Muscle layer of colon (tissue), 2 donors: ENCODE results near the gene HIGD1A.
A peak's percentile ranks its signal among the peaks of the same experiment; 100 is the strongest.

Experiments used
- H3K27ac ChIP-seq: one replicate; pipeline ENCODE4 v1.7.0; 2013; ENCODE audit warnings: low read depth, mild to moderate bottlenecking, low read length, moderate library complexity
- H3K27me3 ChIP-seq, 2 donors: one replicate each; pipeline ENCODE4 v1.7.0; 2013; ENCODE audit warnings: low read length in 2 of 2, mild to moderate bottlenecking in 2 of 2; ENCODE audit not compliant: insufficient read depth in 2 of 2, control insufficient read depth in 1 of 2
- H3K36me3 ChIP-seq: one replicate; pipeline ENCODE4 v1.7.0; 2013; ENCODE audit warnings: mild to moderate bottlenecking, low read length; ENCODE audit not compliant: insufficient read depth
- H3K4me1 ChIP-seq: one replicate; pipeline ENCODE4 v1.7.0; 2013; ENCODE audit warnings: mild to moderate bottlenecking, low read length; ENCODE audit not compliant: insufficient read depth
- H3K4me3 ChIP-seq, 2 donors: one replicate each; pipeline ENCODE4 v1.7.0; 2013; ENCODE audit warnings: low read length in 2 of 2, low read depth in 1 of 2, mild to moderate bottlenecking in 1 of 2, moderate library complexity in 1 of 2
- H3K9ac ChIP-seq: one replicate; pipeline ENCODE4 v1.7.0; 2013; ENCODE audit warnings: low read length
- H3K9me3 ChIP-seq: one replicate; pipeline ENCODE4 v1.7.0; 2013; ENCODE audit warnings: mild to moderate bottlenecking, low read length
- donor health status: abdominal sarcoma.
- donor health status: Adenocarcinoma of cecum.

Gene HIGD1A

GRCh38 chr3:42807929-42808328 lies 3.6 kb upstream of the HIGD1A start:
- Histone ChIP-seq H3K27me3 (no peaks in the 10 kb centered on the region), H3K27ac (no peak overlapping the region), H3K36me3 (no peaks in the 10 kb centered on the region), H3K9ac (no peak overlapping the region), H3K9me3 (no peaks in the 10 kb centered on the region), H3K4me3 (no peak overlapping the region), H3K4me1 (peaks cover 10% of the 10 kb centered on the region)

- H3K4me3 ChIP-seq: peak overlapping the region in 1 of 2 donors; percentile 99
- H3K27me3 ChIP-seq: no peaks in the 10 kb centered on the region
- H3K9me3 ChIP-seq: no peaks in the 10 kb centered on the region
- peak overlapping the region; percentile 100 for H3K27ac ChIP-seq
- H3K4me1 ChIP-seq: peaks cover 36% of the 10 kb centered on the region
- no peaks in the 10 kb centered on the region for H3K36me3 ChIP-seq
- peak overlapping the region; percentile 52 for H3K9ac ChIP-seq
These were observed 991 bp upstream of the HIGD1A start for GRCh38 chr3:42805141-42805821.

- Histone ChIP-seq H3K27ac (peak overlapping the region; percentile 100), H3K4me1 (peaks cover 41% of the 10 kb centered on the region)
These were observed 492 bp upstream of the HIGD1A start for GRCh38 chr3:42804831-42805132.

GRCh38 chr3:42803414-42804105 lies 730 bp downstream of the HIGD1A start:
- Histone ChIP-seq H3K9ac (peak overlapping the region; percentile 99), H3K4me3 (peak overlapping the region; percentile 92 to 99), H3K4me1 (peaks cover 41% of the 10 kb centered on the region), H3K36me3 (no peaks in the 10 kb centered on the region), H3K27ac (peak overlapping the region; percentile 100), H3K9me3 (no peaks in the 10 kb centered on the region), H3K27me3 (no peaks in the 10 kb centered on the region)

More at GRCh38 chr3:42804831-42805132, 492 bp upstream of the HIGD1A start:
- peak overlapping the region; percentile 52 for H3K9ac ChIP-seq
- H3K9me3 ChIP-seq: no peaks in the 10 kb centered on the region
- no peaks in the 10 kb centered on the region for H3K36me3 ChIP-seq
- H3K27me3 ChIP-seq: no peaks in the 10 kb centered on the region
- peak overlapping the region; percentile 92 to 99 for H3K4me3 ChIP-seq

GRCh38 chr3:42802876-42803413 lies 1.3 kb downstream of the HIGD1A start:
- Histone ChIP-seq H3K9me3 (no peaks in the 10 kb centered on the region), H3K36me3 (no peaks in the 10 kb centered on the region), H3K9ac (peak overlapping the region; percentile 99), H3K27me3 (no peaks in the 10 kb centered on the region), H3K4me1 (peaks cover 41% of the 10 kb centered on the region), H3K27ac (peak overlapping the region; percentile 100), H3K4me3 (peak overlapping the region; percentile 92 to 99)

GRCh38 chr3:42801784-42802183 lies 2.5 kb downstream of the HIGD1A start:
- Histone ChIP-seq H3K27ac (no peak overlapping the region), H3K9me3 (no peaks in the 10 kb centered on the region), H3K4me3 (no peak overlapping the region), H3K27me3 (no peaks in the 10 kb centered on the region), H3K36me3 (no peaks in the 10 kb centered on the region), H3K4me1 (peaks cover 41% of the 10 kb centered on the region), H3K9ac (no peak overlapping the region)

GRCh38 chr3:42801048-42801620 lies 3.2 kb downstream of the HIGD1A start:
- Histone ChIP-seq H3K9ac (no peak overlapping the region), H3K4me3 (no peak overlapping the region), H3K36me3 (no peaks in the 10 kb centered on the region), H3K27me3 (no peaks in the 10 kb centered on the region), H3K4me1 (peaks cover 41% of the 10 kb centered on the region), H3K27ac (no peak overlapping the region), H3K9me3 (no peaks in the 10 kb centered on the region)

GRCh38 chr3:42800251-42800650 lies 4.0 kb downstream of the HIGD1A start:
- no peaks in the 10 kb centered on the region for H3K36me3 ChIP-seq
- H3K27me3 ChIP-seq: no peaks in the 10 kb centered on the region
- H3K4me3 ChIP-seq: no peak overlapping the region
- peaks cover 41% of the 10 kb centered on the region for H3K4me1 ChIP-seq
- no peak overlapping the region for H3K27ac ChIP-seq
- H3K9ac ChIP-seq: no peak overlapping the region
- no peaks in the 10 kb centered on the region for H3K9me3 ChIP-seq

GRCh38 chr3:42799376-42799775 lies 4.9 kb downstream of the HIGD1A start:
- no peaks in the 10 kb centered on the region for H3K27me3 ChIP-seq
- no peak overlapping the region for H3K27ac ChIP-seq

GRCh38 chr3:42796332-42796885 lies 7.9 kb downstream of the HIGD1A start:
- Histone ChIP-seq H3K27me3 (no peaks in the 10 kb centered on the region), H3K27ac (no peak overlapping the region)

More at GRCh38 chr3:42799376-42799775, 4.9 kb downstream of the HIGD1A start:
- no peaks in the 10 kb centered on the region for H3K36me3 ChIP-seq
- peaks cover 37% of the 10 kb centered on the region for H3K4me1 ChIP-seq
- no peak overlapping the region for H3K4me3 ChIP-seq
- no peak overlapping the region for H3K9ac ChIP-seq
- no peaks in the 10 kb centered on the region for H3K9me3 ChIP-seq

GRCh38 chr3:42795621-42796181 lies 8.6 kb downstream of the HIGD1A start:
- no peaks in the 10 kb centered on the region for H3K9me3 ChIP-seq
- H3K4me3 ChIP-seq: no peak overlapping the region
- peaks cover 9% of the 10 kb centered on the region for H3K36me3 ChIP-seq
- no peaks in the 10 kb centered on the region for H3K27me3 ChIP-seq
- H3K4me1 ChIP-seq: peaks cover 8% of the 10 kb centered on the region
- no peak overlapping the region for H3K9ac ChIP-seq
- H3K27ac ChIP-seq: no peak overlapping the region

More at GRCh38 chr3:42796332-42796885, 7.9 kb downstream of the HIGD1A start:
- Histone ChIP-seq H3K9me3 (no peaks in the 10 kb centered on the region), H3K9ac (no peak overlapping the region), H3K36me3 (peaks cover 9% of the 10 kb centered on the region), H3K4me1 (peaks cover 15% of the 10 kb centered on the region), H3K4me3 (no peak overlapping the region)
